Ishikawa (cell line): ENCODE data around the gene GRM7.

Experiments used
- CEBPB ChIP-seq: IDR thresholded peaks from 2 replicates; pipeline ENCODE4 v1.6.1; 2012
- CREB1 ChIP-seq: IDR thresholded peaks from 2 replicates; pipeline ENCODE4 v1.6.1; 2012; ENCODE audit warnings: low read depth
- EGR1 ChIP-seq: IDR thresholded peaks from 2 replicates; pipeline ENCODE4 v1.6.1; 2012
- EP300 ChIP-seq: IDR thresholded peaks from 2 replicates; pipeline ENCODE4 v1.6.1; 2012; ENCODE audit warnings: borderline replicate concordance
- FOXM1 ChIP-seq: IDR thresholded peaks from 2 replicates; pipeline ENCODE4 v1.6.1; 2012; ENCODE audit warnings: low read depth, borderline replicate concordance
- MAX ChIP-seq: IDR thresholded peaks from 2 replicates; pipeline ENCODE4 v1.6.1; 2012
- NFIC ChIP-seq: IDR thresholded peaks from 2 replicates; pipeline ENCODE4 v1.6.1; 2012
- RAD21 ChIP-seq: IDR thresholded peaks from 2 replicates; pipeline ENCODE4 v1.6.1; 2012; ENCODE audit warnings: low read depth
- REST ChIP-seq: IDR thresholded peaks from 2 replicates; pipeline ENCODE4 v1.6.1; 2012; ENCODE audit warnings: low read depth, mild to moderate bottlenecking
- TAF1 ChIP-seq: IDR thresholded peaks from 2 replicates; pipeline ENCODE4 v1.6.1; 2012; ENCODE audit warnings: low read depth, mild to moderate bottlenecking
- TCF12 ChIP-seq: IDR thresholded peaks from 2 replicates; pipeline ENCODE4 v1.6.1; 2012; ENCODE audit warnings: low read depth
- TEAD4 ChIP-seq: IDR thresholded peaks from 2 replicates; pipeline ENCODE4 v1.6.1; 2012
- USF1 ChIP-seq: IDR thresholded peaks from 2 replicates; pipeline ENCODE4 v1.6.1; 2012
- YY1 ChIP-seq: IDR thresholded peaks from 2 replicates; pipeline ENCODE4 v1.6.1; 2012; ENCODE audit warnings: low read depth
- ZBTB7A ChIP-seq: IDR thresholded peaks from 2 replicates; pipeline ENCODE4 v1.6.1; 2012; ENCODE audit warnings: low read depth

Gene GRM7

GRCh38 chr3:7709376-7710082 is 848.6 kb downstream of the GRM7 start:
- no peak for TF ChIP-seq TEAD4
- no peak for TF ChIP-seq YY1
- no peak for TF ChIP-seq CREB1
- TF ChIP-seq MAX: no peak
- no peak for TF ChIP-seq RAD21
- TF ChIP-seq EGR1: no peak
- no peak for TF ChIP-seq EP300
- TF ChIP-seq CEBPB: no peak
- TF ChIP-seq REST: no peak
- no peak for TF ChIP-seq TAF1
- no peak for TF ChIP-seq FOXM1
- no peak for TF ChIP-seq NFIC
- TF ChIP-seq ZBTB7A: no peak
- TF ChIP-seq USF1: no peak
- no peak for TF ChIP-seq TCF12

- no peak for TF ChIP-seq FOXM1
- TF ChIP-seq USF1: no peak
- TF ChIP-seq RAD21: no peak
Observed at GRCh38 chr3:7710284-7710683, 849.4 kb downstream of the GRM7 start.

- TF ChIP-seq CEBPB: no peak
- no peak for TF ChIP-seq EGR1
- no peak for TF ChIP-seq TCF12
- TF ChIP-seq EP300: no peak
- TF ChIP-seq RAD21: no peak
Observed at GRCh38 chr3:7713724-7714123, 852.8 kb downstream of the GRM7 start.

GRCh38 chr3:7720649-7721297 is 859.9 kb downstream of the GRM7 start:
- TF ChIP-seq FOXM1 (no peak), USF1 (no peak), CEBPB (no peak), EGR1 (no peak), CREB1 (no peak), MAX (no peak), REST (no peak), RAD21 (no peak), NFIC (no peak), YY1 (no peak), TAF1 (no peak), ZBTB7A (no peak), TEAD4 (no peak), EP300 (no peak)

GRCh38 chr3:7721869-7722268 is 861.0 kb downstream of the GRM7 start:
- no peak for TF ChIP-seq TAF1
- TF ChIP-seq TCF12: no peak
- TF ChIP-seq TEAD4: no peak
- TF ChIP-seq REST: no peak
- TF ChIP-seq USF1: no peak
- TF ChIP-seq NFIC: no peak
- no peak for TF ChIP-seq EGR1
- TF ChIP-seq RAD21: no peak
- no peak for TF ChIP-seq FOXM1
- TF ChIP-seq MAX: no peak
- no peak for TF ChIP-seq CREB1
- TF ChIP-seq EP300: no peak
- TF ChIP-seq ZBTB7A: no peak
- TF ChIP-seq YY1: no peak
